SK-N-SH (cell line): ENCODE measurements around the gene ANKRD37.

ENCODE experiments used
- CHD2 ChIP-seq: fragments of 150-350 bp; IDR thresholded peaks from 2 replicates; pipeline ENCODE4 v1.6.1; 2018; ENCODE audit warnings: low read length; ENCODE audit not compliant: partially characterized antibody
- TF ChIP-seq, protein P1 (sequence below): fragments of 200-600 bp; sonication (generic); IDR thresholded peaks from 2 replicates; pipeline ENCODE4 v1.6.1; 2017; ENCODE audit warnings: antibody characterized with exemption, mild to moderate bottlenecking, moderate library complexity

DNA sequence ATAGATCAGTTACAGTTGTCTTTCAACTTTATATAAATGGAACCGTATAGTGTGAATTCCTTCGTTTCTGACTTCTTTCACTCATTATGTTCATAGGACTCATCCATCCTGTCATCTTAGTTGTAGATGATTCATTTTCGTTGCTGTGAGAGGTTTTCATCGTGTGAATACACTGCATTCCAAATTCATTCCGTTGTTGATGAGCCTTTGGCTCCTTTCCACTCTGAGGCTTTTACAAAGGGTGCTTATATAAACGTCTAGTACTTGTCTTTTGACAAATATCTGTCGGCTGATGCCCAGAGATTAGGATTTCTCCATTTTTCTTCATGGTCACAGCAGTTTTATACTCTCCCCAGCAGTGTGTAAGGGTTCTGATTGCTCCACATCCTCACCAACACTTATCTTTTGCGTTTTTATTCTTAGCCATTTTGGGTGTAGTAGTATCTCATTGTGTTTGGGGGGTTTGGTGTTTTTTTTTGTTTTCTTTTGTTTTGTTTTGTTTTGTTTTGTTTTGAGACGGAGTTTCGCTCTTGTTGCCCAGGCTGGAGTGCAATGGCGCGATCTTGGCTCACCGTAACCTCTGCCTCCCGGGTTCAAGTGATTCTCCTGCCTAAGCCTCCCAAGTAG, 49.6 kb upstream of the ANKRD37 start:
- TF ChIP-seq, protein P1, sequence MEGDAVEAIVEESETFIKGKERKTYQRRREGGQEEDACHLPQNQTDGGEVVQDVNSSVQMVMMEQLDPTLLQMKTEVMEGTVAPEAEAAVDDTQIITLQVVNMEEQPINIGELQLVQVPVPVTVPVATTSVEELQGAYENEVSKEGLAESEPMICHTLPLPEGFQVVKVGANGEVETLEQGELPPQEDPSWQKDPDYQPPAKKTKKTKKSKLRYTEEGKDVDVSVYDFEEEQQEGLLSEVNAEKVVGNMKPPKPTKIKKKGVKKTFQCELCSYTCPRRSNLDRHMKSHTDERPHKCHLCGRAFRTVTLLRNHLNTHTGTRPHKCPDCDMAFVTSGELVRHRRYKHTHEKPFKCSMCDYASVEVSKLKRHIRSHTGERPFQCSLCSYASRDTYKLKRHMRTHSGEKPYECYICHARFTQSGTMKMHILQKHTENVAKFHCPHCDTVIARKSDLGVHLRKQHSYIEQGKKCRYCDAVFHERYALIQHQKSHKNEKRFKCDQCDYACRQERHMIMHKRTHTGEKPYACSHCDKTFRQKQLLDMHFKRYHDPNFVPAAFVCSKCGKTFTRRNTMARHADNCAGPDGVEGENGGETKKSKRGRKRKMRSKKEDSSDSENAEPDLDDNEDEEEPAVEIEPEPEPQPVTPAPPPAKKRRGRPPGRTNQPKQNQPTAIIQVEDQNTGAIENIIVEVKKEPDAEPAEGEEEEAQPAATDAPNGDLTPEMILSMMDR, result no peak
- TF ChIP-seq CHD2, result no peak
